ENCODE data around the gene MTMR11.

The MTMR11 gene

DNA sequence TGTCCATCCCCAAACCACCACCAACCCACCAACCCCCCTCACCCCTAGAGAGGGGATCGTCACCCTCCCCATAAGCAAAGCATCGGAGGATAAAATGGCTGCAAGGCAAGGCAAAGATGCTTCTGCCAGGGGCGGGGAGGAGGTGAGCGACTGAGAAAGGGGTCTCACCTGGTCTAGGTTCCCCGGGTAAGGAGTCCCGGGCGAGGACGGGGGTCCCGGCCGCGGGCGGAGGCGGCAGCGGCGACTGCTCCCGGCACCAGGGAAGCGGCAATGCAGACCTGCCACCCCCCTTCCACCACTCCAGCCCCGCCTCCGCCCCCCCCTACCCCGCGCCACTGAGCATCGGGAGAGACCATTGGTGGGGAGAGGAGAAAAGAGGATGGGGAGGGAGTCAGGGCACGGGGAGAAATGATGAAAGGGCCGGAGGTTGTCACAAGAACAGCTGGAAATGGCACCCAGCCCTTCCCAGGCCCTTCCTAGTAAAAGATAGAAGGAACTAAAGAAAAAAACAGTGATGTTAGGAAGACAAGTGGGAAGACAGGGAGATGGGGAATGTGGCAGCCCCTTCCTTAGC is 19.0 kb downstream of the MTMR11 start, which contains the start of gene SV2A:
TSS of gene SV2A (minus strand) at position 274 of the 574 bp plus-strand sequence. CDS start 4,004 bp downstream, outside the sequence.
- DNase-seq (ENCODE audit: low read depth): peak; percentile 63
- H3K4me3 ChIP-seq (replicated peaks; ENCODE audit: low read depth, low read length): peak within 1 kb of the TSS; percentile 72
- TF ChIP-seq, protein P1, sequence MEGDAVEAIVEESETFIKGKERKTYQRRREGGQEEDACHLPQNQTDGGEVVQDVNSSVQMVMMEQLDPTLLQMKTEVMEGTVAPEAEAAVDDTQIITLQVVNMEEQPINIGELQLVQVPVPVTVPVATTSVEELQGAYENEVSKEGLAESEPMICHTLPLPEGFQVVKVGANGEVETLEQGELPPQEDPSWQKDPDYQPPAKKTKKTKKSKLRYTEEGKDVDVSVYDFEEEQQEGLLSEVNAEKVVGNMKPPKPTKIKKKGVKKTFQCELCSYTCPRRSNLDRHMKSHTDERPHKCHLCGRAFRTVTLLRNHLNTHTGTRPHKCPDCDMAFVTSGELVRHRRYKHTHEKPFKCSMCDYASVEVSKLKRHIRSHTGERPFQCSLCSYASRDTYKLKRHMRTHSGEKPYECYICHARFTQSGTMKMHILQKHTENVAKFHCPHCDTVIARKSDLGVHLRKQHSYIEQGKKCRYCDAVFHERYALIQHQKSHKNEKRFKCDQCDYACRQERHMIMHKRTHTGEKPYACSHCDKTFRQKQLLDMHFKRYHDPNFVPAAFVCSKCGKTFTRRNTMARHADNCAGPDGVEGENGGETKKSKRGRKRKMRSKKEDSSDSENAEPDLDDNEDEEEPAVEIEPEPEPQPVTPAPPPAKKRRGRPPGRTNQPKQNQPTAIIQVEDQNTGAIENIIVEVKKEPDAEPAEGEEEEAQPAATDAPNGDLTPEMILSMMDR (IDR thresholded peaks at IDR 0.05; ENCODE audit: low read length, missing control alignments): no peak

DNA sequence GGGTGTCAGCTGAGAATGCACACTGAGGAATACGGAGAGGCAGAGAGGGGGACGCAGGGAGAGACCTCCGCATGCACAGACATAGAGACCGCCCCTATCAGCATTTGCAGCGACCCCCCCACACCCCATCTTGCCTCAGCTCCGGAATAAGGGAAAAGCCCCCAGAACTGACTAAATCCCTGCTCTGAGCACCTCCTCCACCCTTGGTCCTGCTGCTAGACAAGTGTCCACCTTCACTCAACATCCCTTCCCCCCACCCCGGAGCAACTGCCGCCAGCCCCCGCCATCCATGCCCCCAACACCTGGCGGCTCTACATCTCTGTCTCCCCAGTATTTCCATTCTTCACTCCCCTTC is 19.8 kb downstream of the MTMR11 start:
- H3K4me3 ChIP-seq (replicated peaks; ENCODE audit: low read depth, low read length): peak overlapping the region; percentile 72
- DNase-seq (ENCODE audit: low read depth): no peak
- TF ChIP-seq, protein P1 (IDR thresholded peaks at IDR 0.05; ENCODE audit: low read length, missing control alignments): no peak

DNA sequence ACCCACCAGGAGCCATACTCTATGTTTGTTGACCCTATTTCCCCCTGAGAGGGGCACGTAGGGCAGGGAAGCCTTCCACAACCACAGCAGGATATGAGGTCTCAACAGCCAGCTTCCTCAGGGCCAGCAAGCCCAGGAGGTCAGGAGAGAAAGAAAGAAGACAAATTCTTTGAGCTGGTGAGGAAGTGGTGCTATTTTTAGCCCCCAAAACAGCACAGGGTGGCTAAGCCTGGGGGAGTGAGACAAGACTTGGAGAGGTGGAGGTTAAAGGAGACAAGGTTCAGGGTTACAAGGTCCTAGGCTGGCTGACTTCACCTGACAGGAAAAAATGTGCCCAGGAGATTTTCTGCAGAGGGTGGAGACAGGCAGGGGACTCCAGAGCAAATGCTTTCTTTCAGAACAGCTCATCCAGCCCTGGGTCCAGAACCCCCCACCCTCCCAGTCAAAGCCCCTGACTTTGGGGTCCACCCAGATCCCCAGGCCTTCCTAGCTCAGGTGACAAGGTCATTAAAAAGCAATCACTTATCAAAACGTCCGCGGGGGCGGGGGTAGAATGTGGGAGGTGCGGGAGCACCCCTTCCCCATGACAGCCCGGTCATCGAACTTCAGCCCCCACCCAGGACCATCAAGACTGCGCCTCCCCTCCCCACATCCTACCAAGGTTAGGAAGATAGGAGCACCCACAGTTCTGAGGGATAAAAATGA is 20.3 kb downstream of the MTMR11 start:
- no peak for DNase-seq (ENCODE audit: low read depth)
- H3K4me3 ChIP-seq (replicated peaks; ENCODE audit: low read depth, low read length): peak overlapping the region; percentile 72
- TF ChIP-seq, protein P1 (IDR thresholded peaks at IDR 0.05; ENCODE audit: low read length, missing control alignments): no peak

DNA sequence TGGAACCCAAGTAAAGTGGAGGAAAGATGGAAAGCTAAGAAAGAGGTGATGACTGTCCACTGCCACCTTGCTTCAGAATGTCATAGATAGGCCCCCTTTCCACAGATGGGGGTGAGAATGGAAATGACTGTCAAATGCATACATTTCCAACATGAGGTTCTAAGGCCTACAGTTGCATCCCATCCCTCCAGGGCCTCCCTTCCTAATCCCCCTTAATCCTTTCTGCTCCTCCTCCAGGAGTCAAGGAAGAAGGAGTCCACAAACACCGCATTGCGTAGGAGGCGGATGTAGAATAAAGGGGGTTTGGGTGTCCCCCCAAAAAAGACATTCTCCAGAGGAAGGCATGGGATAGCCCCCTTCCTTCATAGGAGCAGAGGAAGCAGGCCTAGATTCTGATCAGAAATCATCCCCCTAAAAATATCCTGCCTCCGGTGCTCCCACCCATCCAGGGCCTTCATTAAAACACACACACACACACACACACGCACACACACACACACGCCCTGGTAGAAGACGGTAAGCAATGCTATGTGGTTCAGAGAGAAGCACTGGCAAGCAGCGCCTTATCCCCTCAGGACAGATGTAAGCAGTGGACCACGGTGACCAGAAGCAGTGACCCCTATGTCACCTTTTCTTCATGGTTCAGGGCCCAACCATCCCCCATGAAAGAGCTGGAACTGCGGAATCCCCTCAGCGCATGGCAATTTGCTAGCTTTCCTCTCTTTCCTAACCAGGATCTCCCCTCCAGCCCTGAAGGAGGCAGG is 21.1 kb downstream of the MTMR11 start:
- TF ChIP-seq, protein P1 (IDR thresholded peaks at IDR 0.05; ENCODE audit: low read length, missing control alignments): no peak
- H3K4me3 ChIP-seq (replicated peaks; ENCODE audit: low read depth, low read length): no peak overlapping the region
- DNase-seq (ENCODE audit: low read depth): no peak

DNA sequence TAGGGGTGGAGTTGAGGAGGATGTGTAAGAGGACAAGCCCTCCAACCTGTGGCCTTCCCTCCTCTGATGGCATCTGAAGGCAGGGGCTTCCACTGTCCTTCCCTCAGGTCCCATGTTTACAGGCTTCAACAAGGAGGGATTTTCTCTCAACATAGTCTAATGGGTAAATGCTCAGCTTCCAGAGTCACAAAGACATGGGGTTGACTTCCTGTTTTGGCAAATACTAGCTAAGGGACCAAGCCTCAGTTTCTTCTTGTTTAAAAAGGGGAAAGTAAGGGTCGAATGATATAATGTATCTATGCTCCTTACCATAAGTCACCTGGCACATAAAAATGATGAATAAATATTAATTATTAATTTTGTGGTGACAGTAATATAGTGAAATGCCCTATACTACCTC is 22.1 kb downstream of the MTMR11 start:
- no peak overlapping the region for H3K4me3 ChIP-seq (replicated peaks; ENCODE audit: low read depth, low read length)
- TF ChIP-seq, protein P1 (IDR thresholded peaks at IDR 0.05; ENCODE audit: low read length, missing control alignments): no peak
- DNase-seq (ENCODE audit: low read depth): no peak

DNA sequence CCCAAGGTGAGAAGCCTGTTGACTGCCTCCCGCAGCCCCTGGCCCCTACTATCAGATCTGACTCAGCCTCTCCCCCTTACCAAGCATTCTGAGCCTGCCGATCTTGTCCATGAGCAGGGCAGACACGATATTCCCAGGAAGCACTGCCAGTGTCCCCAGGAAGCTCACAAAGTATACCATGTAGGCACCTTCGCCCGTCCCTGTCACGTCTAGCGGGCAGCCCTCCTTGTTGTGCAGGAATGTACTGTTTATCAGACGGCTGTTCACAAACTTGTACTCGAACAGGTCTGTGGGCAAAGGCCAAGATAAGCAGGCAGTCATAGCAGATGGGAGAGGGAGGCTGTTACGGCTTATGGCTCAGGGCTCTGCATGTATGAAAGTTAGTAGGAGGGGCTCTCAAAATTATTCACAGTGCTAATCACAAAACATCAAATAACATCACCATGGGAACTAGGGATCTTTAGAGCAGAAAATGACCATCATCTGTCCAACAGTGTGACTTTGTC is 30.1 kb downstream of the MTMR11 start:
- no peak overlapping the region for H3K4me3 ChIP-seq (replicated peaks; ENCODE audit: low read depth, low read length)
- TF ChIP-seq, protein P1 (IDR thresholded peaks at IDR 0.05; ENCODE audit: low read length, missing control alignments): no peak
- DNase-seq (ENCODE audit: low read depth): no peak

Data from fibroblast of pulmonary artery (primary cell).